T-cell (primary cell): Measurements from ENCODE around the gene GPR119. TPM values are rescaled to one million over a fixed set of nuclear protein-coding genes. Genes with fewer than 3 reads are reported as not detected.
"Not testable (repeated sequence)": the region's sequence is repeated elsewhere in the genome, so short reads cannot be mapped to it uniquely, and the experiment has no call there.

Experiments
- ATAC-seq, 4 experiments: fragments of 200-7000 bp in 3 of 4; fragments of 150-1000 bp in 1 of 4; cut with Tn5 transposase; replicated peaks in 1 of 4; 1 replicate in 3 of 4; 2 replicates in 1 of 4; pipeline ENCODE4 v1.10.0; 2021; ENCODE audit warnings: moderate library complexity in 3 of 4, mild to moderate bottlenecking in 2 of 4, moderate number of reproducible peaks in 1 of 4
- CTCF ChIA-PET, 2 donors: fragments of 300-600 bp; sonication (Branson Sonifier 250); formaldehyde crosslinking; loops; one replicate each; lab custom pipeline; 2022; ENCODE audit warnings: antibody characterized with exemption in 2 of 2; lab: Charles Lee
- POLR2A ChIA-PET, 2 donors: fragments of 300-600 bp; sonication (Branson Sonifier 250); formaldehyde crosslinking; loops; one replicate each; lab custom pipeline; 2022; ENCODE audit warnings: antibody characterized with exemption in 2 of 2; lab: Charles Lee
- DNase-seq, 35 experiments: peaks; one replicate each; pipeline versions ENCODE4 v3.0.0 to v3.0.0-alpha.2; 2013 to 2023
- H3K27ac ChIP-seq: one replicate; pipeline ENCODE4 v1.5.1; 2013; ENCODE audit warnings: low read length
- H3K27me3 ChIP-seq, 2 experiments: replicated peaks in 1 of 2; 1 replicate in 1 of 2; 2 replicates in 1 of 2; pipeline versions ENCODE4 v1.6.1 to v1.7.0; 2013; ENCODE audit warnings: low read length in 1 of 2, mixed read lengths in 1 of 2; ENCODE audit not compliant: control insufficient read depth in 2 of 2, insufficient read depth in 2 of 2; ENCODE audit errors: extremely low read depth in 1 of 2
- H3K36me3 ChIP-seq, 2 donors: 1 replicate in 1 of 2; 2 replicates in 1 of 2; pipeline versions ENCODE4 v1.6.1 to v1.7.0; 2013; ENCODE audit warnings: low read length in 1 of 2; ENCODE audit not compliant: control insufficient read depth in 2 of 2, insufficient read depth in 1 of 2; ENCODE audit errors: extremely low read depth in 1 of 2
- H3K4me1 ChIP-seq, 2 experiments: 1 replicate in 1 of 2; 2 replicates in 1 of 2; pipeline versions ENCODE4 v1.6.1 to v1.7.0; 2013; ENCODE audit warnings: low read length in 2 of 2, mixed read lengths in 1 of 2; ENCODE audit not compliant: insufficient read depth in 2 of 2, control insufficient read depth in 1 of 2; ENCODE audit errors: extremely low read depth in 1 of 2
- H3K4me3 ChIP-seq, 2 donors: 1 replicate in 1 of 2; 2 replicates in 1 of 2; pipeline versions ENCODE4 v1.5.1 to v1.7.0; 2013; ENCODE audit warnings: mild to moderate bottlenecking in 2 of 2, low read length in 1 of 2, moderate library complexity in 1 of 2; ENCODE audit not compliant: control insufficient read depth in 1 of 2; ENCODE audit errors: extremely low read depth in 1 of 2
- H3K9me3 ChIP-seq: 2 replicates; pipeline ENCODE4 v1.7.0; 2013
- H3K27ac Mint-ChIP-seq, 2 donors: one replicate each; pipeline ENCODE4 v1.8.0; 2020 to 2021; ENCODE audit warnings: mild to moderate bottlenecking in 2 of 2, mixed read lengths in 2 of 2
- H3K27me3 Mint-ChIP-seq, 2 donors: one replicate each; pipeline ENCODE4 v1.8.0; 2021 to 2022; ENCODE audit warnings: mixed read lengths in 2 of 2
- H3K36me3 Mint-ChIP-seq: one replicate; pipeline ENCODE4 v1.8.0; 2021; ENCODE audit warnings: mixed read lengths
- H3K4me1 Mint-ChIP-seq, 3 donors: one replicate each; pipeline ENCODE4 v1.8.0; 2020 to 2022; ENCODE audit warnings: mixed read lengths in 3 of 3, mild to moderate bottlenecking in 1 of 3
- H3K4me3 Mint-ChIP-seq, 3 donors: one replicate each; pipeline ENCODE4 v1.8.0; 2020 to 2022; ENCODE audit warnings: mild to moderate bottlenecking in 3 of 3, mixed read lengths in 3 of 3, moderate library complexity in 3 of 3
- H3K9me3 Mint-ChIP-seq, 3 donors: one replicate each; pipeline ENCODE4 v1.8.0; 2020 to 2022; ENCODE audit warnings: mixed read lengths in 3 of 3
- WGBS: methylation state at CpG from one replicate; pipeline ENCODE4 v1.1.5; 2013; ENCODE audit warnings: missing lambda C conversion rate; ENCODE audit not compliant: insufficient coverage; 5-methylcytosine and 5-hydroxymethylcytosine counted together
- total RNA-seq, 35 experiments: library from RNA in 6 of 35; stranded (reverse) in 6 of 35; fragments of 120-200 nt in 1 of 35; gene quantifications; one replicate each; pipeline versions ENCODE4 v1.2.1 to v1.2.4 and lab custom pipeline; 2013 to 2026

The GPR119 gene
- total RNA-seq (not detected), total RNA-seq (lab: John Stamatoyannopoulos, UW) (0 reads per million in 29 experiments)
- not detected for total RNA-seq (2013)

- Mint-ChIP-seq H3K27ac (no peak within 1 kb of the TSS), H3K9me3 (no peaks in the 10 kb centered on the region), H3K4me3 (no peak within 1 kb of the TSS), H3K36me3 (no peaks in the 10 kb centered on the region), H3K4me1 (no peaks in the 10 kb centered on the region), H3K27me3 (peaks cover 7 to 28% of the 10 kb centered on the region in 2 donors)
- CTCF ChIA-PET: no interaction called here
- Histone ChIP-seq H3K27me3 (peaks cover 0 to 2% of the 10 kb centered on the region in 2 experiments), H3K36me3 (no peaks in the 10 kb centered on the region), H3K9me3 (no peaks in the 10 kb centered on the region), H3K4me3 (no peak within 1 kb of the TSS), H3K4me1 (no peaks in the 10 kb centered on the region), H3K27ac (no peak within 1 kb of the TSS)
- ATAC-seq (no peak), DNase-seq (no peak)
- POLR2A ChIA-PET: no interaction called here
- WGBS: 69% methylated on average over 3 of the region's 4 CpGs
These were observed at the start of gene GPR119 for GRCh38 chrX:130385520-130385919. Gene GPR119, minus strand, starts transcription at chrX:130385674. Its CDS starts 227 bp downstream, at chrX:130385447.

DNA sequence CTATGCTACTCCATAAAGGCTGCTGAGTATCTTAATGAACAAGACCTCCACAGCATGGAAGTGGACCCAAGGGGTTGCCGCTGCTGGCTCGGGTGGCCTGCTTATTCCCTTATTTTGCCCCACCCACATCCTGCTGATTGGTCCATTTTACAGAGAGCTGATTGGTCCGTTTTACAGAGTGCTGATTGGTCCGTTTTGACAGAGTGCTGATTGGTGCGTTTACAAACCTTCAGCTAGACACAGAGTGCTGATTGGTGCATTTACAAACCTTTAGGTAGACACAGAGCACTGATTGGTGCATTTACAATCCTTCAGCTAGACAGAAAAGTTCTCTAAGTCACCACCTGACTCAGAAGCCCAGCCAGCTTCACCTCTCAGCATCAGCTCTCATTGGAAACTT is 43.8 kb upstream of the GPR119 start:
- 100% methylated on average over 1 of the region's 5 CpGs for WGBS
- H3K4me3 ChIP-seq, H3K27me3 ChIP-seq, H3K4me1 Mint-ChIP-seq, ATAC-seq, CTCF ChIA-PET, H3K4me3 Mint-ChIP-seq, H3K27ac Mint-ChIP-seq, H3K36me3 Mint-ChIP-seq, H3K9me3 Mint-ChIP-seq, H3K4me1 ChIP-seq, DNase-seq, H3K36me3 ChIP-seq, H3K27ac ChIP-seq, POLR2A ChIA-PET, H3K9me3 ChIP-seq: not testable (repeated sequence)
- peaks cover 0 to 27% of the 10 kb centered on the region in 2 donors for H3K27me3 Mint-ChIP-seq

DNA sequence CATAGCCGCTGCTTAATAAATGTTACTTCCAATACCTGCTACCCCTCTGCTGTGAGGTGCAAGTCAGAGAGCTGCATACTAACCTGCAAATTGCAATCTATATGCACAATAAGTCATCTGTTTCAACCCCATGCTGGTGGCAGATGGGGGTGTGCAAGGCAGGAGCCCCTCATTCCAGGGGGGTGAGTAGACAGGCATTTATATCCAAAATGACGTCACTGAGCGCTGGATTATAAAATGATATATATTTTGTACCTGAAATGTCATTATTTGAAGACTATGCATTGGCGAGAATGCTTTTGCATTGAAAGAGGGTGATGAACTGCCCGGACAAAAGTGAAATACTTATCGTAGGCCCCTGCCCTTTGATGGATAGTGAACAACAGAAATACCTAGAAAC is 41.1 kb upstream of the GPR119 start:
- no peak for DNase-seq
- peaks cover 0 to 23% of the 10 kb centered on the region in 2 donors for H3K27me3 Mint-ChIP-seq
- POLR2A ChIA-PET: no interaction called here

DNA sequence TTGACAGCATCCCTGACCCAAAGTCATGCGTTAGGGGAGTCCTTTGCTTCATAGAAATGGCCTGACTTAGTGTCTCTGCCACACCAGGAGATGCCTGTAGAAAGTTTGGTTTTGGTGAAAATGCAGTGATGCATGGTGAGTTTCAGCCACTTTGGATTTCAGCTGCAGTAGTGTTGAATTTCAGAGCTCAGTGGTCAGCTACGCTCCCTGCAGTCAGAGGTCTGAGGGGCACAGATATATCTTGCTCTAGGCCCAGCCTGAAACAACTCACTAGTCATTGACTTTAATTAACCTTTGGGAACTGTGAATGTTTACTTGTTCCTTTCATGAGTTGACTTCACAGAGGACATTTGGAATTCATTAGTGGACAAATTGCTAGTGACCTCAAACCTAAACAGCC is 33.8 kb upstream of the GPR119 start:
- Mint-ChIP-seq H3K4me3 (no peak overlapping the region), H3K4me1 (peaks cover 0 to 4% (median 0%) of the 10 kb centered on the region in 3 donors), H3K9me3 (no peaks in the 10 kb centered on the region), H3K27ac (no peak overlapping the region), H3K27me3 (no peaks in the 10 kb centered on the region), H3K36me3 (peaks cover 3% of the 10 kb centered on the region)
- POLR2A ChIA-PET: no interaction called here
- Histone ChIP-seq H3K36me3 (no peaks in the 10 kb centered on the region), H3K27ac (no peak overlapping the region), H3K27me3 (no peaks in the 10 kb centered on the region), H3K4me1 (no peaks in the 10 kb centered on the region), H3K4me3 (no peak overlapping the region), H3K9me3 (no peaks in the 10 kb centered on the region)
- ATAC-seq (no peak), DNase-seq (no peak)
- CTCF ChIA-PET: no interaction called here
- 100% methylated on average over 1 of the region's 2 CpGs for WGBS

More for the DNA sequence above, 41.1 kb upstream of the GPR119 start:
- Mint-ChIP-seq H3K36me3 (no peaks in the 10 kb centered on the region), H3K4me3 (no peak overlapping the region), H3K9me3 (no peaks in the 10 kb centered on the region), H3K27ac (no peak overlapping the region), H3K4me1 (no peaks in the 10 kb centered on the region)
- Histone ChIP-seq H3K27ac (no peak overlapping the region), H3K27me3 (no peaks in the 10 kb centered on the region), H3K4me1 (no peaks in the 10 kb centered on the region), H3K36me3 (no peaks in the 10 kb centered on the region), H3K9me3 (no peaks in the 10 kb centered on the region), H3K4me3 (no peak overlapping the region)
- WGBS: no CpG with 5 or more reads among the region's 6 CpGs
- no peak for ATAC-seq
- CTCF ChIA-PET: no interaction called here

- Mint-ChIP-seq H3K4me1 (peaks cover 0 to 4% (median 0%) of the 10 kb centered on the region in 3 donors), H3K9me3 (no peaks in the 10 kb centered on the region), H3K27ac (no peak overlapping the region), H3K36me3 (peaks cover 6% of the 10 kb centered on the region), H3K27me3 (no peaks in the 10 kb centered on the region), H3K4me3 (no peak overlapping the region)
- POLR2A ChIA-PET: no interaction called here
- no peaks in the 10 kb centered on the region for H3K36me3 ChIP-seq
- CTCF ChIA-PET: no interaction called here
- no peak for ATAC-seq
- no peak for DNase-seq
- no CpG with 5 or more reads among the region's 4 CpGs for WGBS
- H3K4me1 ChIP-seq: no peaks in the 10 kb centered on the region
- no peaks in the 10 kb centered on the region for H3K27me3 ChIP-seq
- no peaks in the 10 kb centered on the region for H3K9me3 ChIP-seq
- H3K27ac ChIP-seq: no peak overlapping the region
- H3K4me3 ChIP-seq: no peak overlapping the region
These were observed 33.3 kb upstream of the GPR119 start for GRCh38 chrX:130418740-130419139.

DNA sequence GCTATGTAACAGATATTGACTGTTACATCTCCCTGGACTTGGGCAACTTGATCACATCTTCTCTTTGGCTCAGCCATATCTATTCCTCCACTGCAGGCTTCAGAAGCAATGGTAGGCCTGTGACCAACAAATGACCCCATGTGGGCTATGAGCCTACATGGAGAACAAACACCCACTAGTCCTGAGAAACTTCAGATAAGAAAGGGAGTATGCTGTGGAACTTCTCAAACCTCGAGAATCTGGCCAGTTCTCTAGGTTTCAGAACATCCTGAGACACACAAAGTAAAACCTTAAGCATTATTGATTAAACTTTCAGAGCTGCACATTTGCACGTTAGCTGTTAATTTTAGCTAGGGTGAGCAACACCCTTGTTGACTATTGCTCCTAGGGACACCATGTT is 32.6 kb upstream of the GPR119 start:
- WGBS: no CpG with 5 or more reads among the region's 2 CpGs
- H3K9me3 Mint-ChIP-seq: no peaks in the 10 kb centered on the region
- no peak overlapping the region for H3K4me3 ChIP-seq

GRCh38 chrX:130416785-130417184 is 31.3 kb upstream of the GPR119 start:
- no peak overlapping the region for H3K27ac ChIP-seq
- H3K4me3 ChIP-seq: no peak overlapping the region
- CTCF ChIA-PET: no interaction called here
- H3K4me3 Mint-ChIP-seq: no peak overlapping the region
- no peaks in the 10 kb centered on the region for H3K9me3 Mint-ChIP-seq
- H3K27ac Mint-ChIP-seq: no peak overlapping the region
- POLR2A ChIA-PET: no interaction called here
- no peaks in the 10 kb centered on the region for H3K27me3 ChIP-seq
- peaks cover 0 to 5% of the 10 kb centered on the region in 2 donors for H3K36me3 ChIP-seq
- ATAC-seq (no peak), DNase-seq (no peak)
- WGBS: 100% methylated on average over 1 of the region's 4 CpGs
- H3K4me1 ChIP-seq: no peaks in the 10 kb centered on the region
- H3K27me3 Mint-ChIP-seq: no peaks in the 10 kb centered on the region
- H3K9me3 ChIP-seq: no peaks in the 10 kb centered on the region
- peaks cover 10% of the 10 kb centered on the region for H3K36me3 Mint-ChIP-seq
- peaks cover 0 to 4% (median 0%) of the 10 kb centered on the region in 3 donors for H3K4me1 Mint-ChIP-seq

More for the DNA sequence above, 32.6 kb upstream of the GPR119 start:
- H3K27ac Mint-ChIP-seq: no peak overlapping the region
- H3K9me3 ChIP-seq: no peaks in the 10 kb centered on the region
- no peaks in the 10 kb centered on the region for H3K4me1 ChIP-seq
- no peaks in the 10 kb centered on the region for H3K27me3 Mint-ChIP-seq
- H3K36me3 Mint-ChIP-seq: peaks cover 6% of the 10 kb centered on the region
- ATAC-seq (no peak), DNase-seq (no peak)
- H3K36me3 ChIP-seq: no peaks in the 10 kb centered on the region
- ChIA-PET POLR2A (no interaction called here), CTCF (no interaction called here)
- H3K4me3 Mint-ChIP-seq: no peak overlapping the region
- H3K27ac ChIP-seq: no peak overlapping the region
- peaks cover 0 to 4% (median 0%) of the 10 kb centered on the region in 3 donors for H3K4me1 Mint-ChIP-seq
- H3K27me3 ChIP-seq: no peaks in the 10 kb centered on the region
